ENCODE measurements around the gene FMO3.

Gene FMO3

GRCh38 chr1:171140956-171141687 lies 50.4 kb downstream of the FMO3 start:
- no peak overlapping the region for H2AFZ ChIP-seq (ENCODE audit: low read depth)
- H3K27me3 ChIP-seq (ENCODE audit: insufficient read depth, low read depth): no peaks in the 10 kb centered on the region
- H3K4me2 ChIP-seq: no peak overlapping the region
- no peaks in the 10 kb centered on the region for H3K79me2 ChIP-seq (ENCODE audit: insufficient read depth, low read depth)
- no peak overlapping the region for H3K9ac ChIP-seq
- no peaks in the 10 kb centered on the region for H3K4me1 ChIP-seq (ENCODE audit: low read depth, poor library complexity, severe bottlenecking)
- TF ChIP-seq CTCF (conservative IDR thresholded peaks at IDR 0.05; ENCODE audit: low read depth, low read length): no peak
- H3K27ac ChIP-seq: no peak overlapping the region
- no peak overlapping the region for H3K4me3 ChIP-seq (IDR thresholded peaks at IDR 0.05; ENCODE audit: insufficient read depth, low read depth, low read length)
- no peaks in the 10 kb centered on the region for H3K36me3 ChIP-seq (ENCODE audit: insufficient read depth)
- no peaks in the 10 kb centered on the region for H4K20me1 ChIP-seq (ENCODE audit: insufficient read depth)

- Histone ChIP-seq H3K36me3 (ENCODE audit: insufficient read depth) (no peaks in the 10 kb centered on the region), H3K9ac (no peak overlapping the region), H3K4me1 (ENCODE audit: low read depth, poor library complexity, severe bottlenecking) (no peaks in the 10 kb centered on the region), H2AFZ (ENCODE audit: low read depth) (no peak overlapping the region), H3K27me3 (ENCODE audit: insufficient read depth, low read depth) (no peaks in the 10 kb centered on the region), H3K4me3 (IDR thresholded peaks at IDR 0.05; ENCODE audit: insufficient read depth, low read depth, low read length) (no peak overlapping the region), H4K20me1 (ENCODE audit: insufficient read depth) (no peaks in the 10 kb centered on the region), H3K79me2 (ENCODE audit: insufficient read depth, low read depth) (no peaks in the 10 kb centered on the region), H3K27ac (no peak overlapping the region), H3K4me2 (no peak overlapping the region)
- TF ChIP-seq CTCF (conservative IDR thresholded peaks at IDR 0.05; ENCODE audit: low read depth, low read length): no peak
Observed at GRCh38 chr1:171141688-171142415, 51.1 kb downstream of the FMO3 start.

- Histone ChIP-seq H3K36me3 (ENCODE audit: insufficient read depth) (no peaks in the 10 kb centered on the region), H3K4me2 (no peak overlapping the region), H3K27ac (no peak overlapping the region)
Observed at GRCh38 chr1:171142416-171143385, 52.0 kb downstream of the FMO3 start.

More at GRCh38 chr1:171142416-171143385, 52.0 kb downstream of the FMO3 start:
- Histone ChIP-seq H3K79me2 (ENCODE audit: insufficient read depth, low read depth) (no peaks in the 10 kb centered on the region), H3K27me3 (ENCODE audit: insufficient read depth, low read depth) (no peaks in the 10 kb centered on the region), H3K4me3 (IDR thresholded peaks at IDR 0.05; ENCODE audit: insufficient read depth, low read depth, low read length) (no peak overlapping the region), H3K4me1 (ENCODE audit: low read depth, poor library complexity, severe bottlenecking) (no peaks in the 10 kb centered on the region), H4K20me1 (ENCODE audit: insufficient read depth) (no peaks in the 10 kb centered on the region), H2AFZ (ENCODE audit: low read depth) (no peak overlapping the region), H3K9ac (no peak overlapping the region)
- TF ChIP-seq CTCF (conservative IDR thresholded peaks at IDR 0.05; ENCODE audit: low read depth, low read length): no peak
